Activated CD4-positive, alpha-beta T cell treated with anti-CD3 and anti-CD28 coated beads for 1 hour (primary cell): ENCODE data around the gene CFAP45.
A peak's percentile ranks its signal among the peaks of the same experiment; 100 is the strongest.

Experiments
- DNase-seq: peaks from one replicate; pipeline ENCODE4 v3.0.0-alpha.2; 2020

Gene CFAP45

DNA sequence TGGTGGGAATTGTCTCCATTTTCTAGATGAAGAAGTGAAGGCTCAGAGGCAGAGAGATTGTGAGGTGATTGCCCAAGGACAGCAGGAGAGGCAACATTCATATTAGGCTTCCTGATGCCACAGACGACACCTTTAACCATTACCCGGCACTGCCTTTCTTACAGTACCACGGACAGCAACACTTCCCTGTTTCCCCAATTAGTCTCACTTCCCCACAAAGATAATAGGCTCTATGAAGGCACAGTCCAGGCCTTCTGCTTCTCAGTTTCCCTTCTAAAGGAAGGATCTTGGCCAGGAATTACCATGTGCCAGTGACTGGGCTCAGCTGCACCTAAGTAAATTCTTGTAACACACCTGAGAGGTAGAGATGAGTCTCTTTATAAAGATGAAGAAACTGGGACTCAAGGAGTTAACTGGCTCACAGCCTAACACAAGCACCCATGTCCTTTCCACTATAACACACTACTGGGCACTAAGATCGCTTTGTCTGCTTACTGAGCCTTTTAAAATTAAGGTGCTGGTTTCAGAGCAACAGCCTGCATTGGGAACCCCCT, 35.8 kb upstream of the CFAP45 start:
- no peak for DNase-seq

DNA sequence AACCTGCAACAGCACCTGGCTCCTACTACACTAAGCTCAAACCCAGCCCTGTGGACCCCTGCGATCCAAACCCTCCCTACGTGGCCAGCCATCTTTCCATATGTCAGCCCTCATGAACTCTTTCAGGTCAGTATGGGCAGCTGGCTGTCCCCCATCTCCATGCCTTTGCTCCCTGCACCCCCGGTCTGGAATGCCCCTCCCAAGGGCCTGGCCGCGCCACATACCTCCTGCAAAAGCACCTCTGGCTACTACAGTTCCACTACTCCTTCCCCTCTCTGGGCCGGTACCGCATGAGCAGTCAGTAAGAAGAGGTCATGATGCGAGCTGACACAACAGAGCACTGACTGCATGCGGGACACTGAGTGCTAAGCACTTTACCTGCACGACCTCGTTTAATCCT, 35.3 kb upstream of the CFAP45 start:
- DNase-seq, result no peak

DNA sequence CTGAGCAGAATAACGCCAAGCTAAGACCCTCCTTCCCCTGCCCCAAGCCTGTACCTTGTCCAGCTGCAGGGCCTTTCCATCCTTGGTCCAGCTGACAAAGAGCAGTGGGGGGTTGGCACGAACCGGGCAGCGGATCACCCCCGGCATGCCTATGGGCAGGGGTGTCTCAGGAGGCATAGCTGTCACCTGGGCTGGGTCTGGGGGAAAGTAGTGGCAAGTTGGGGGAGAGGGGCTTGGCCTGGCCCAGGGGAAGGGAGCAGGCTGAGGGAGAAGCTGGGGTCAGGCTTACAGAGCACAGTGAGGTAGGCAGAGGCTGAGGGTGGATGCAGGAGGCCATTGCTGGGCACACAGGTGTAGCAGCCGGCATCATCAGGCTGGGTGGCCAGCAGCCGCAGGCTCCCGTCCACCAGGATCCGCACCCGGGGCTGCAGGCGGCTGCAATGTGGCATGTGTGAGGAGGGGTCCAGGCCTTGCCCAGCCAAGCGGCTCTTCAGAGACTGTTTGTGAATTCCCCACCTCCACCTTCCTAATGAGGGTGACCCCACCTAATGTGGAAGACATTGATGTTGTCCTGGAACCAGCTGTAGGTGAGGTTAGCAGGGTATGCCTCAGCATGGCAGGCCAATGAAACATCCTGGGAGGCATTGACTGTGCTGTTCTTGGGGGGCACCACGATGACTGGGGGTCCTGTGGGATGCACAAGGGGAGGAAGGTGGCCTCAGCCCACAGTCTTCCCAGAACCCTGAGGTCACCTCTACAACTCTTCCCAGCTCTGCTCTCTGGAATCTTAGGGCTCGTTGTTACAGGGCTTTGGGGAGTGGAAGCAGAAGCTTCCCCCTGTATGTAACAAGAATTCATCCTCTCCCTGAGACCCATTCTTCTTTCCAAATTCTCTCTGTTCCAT, 34.4 kb upstream of the CFAP45 start:
- no peak for DNase-seq

- DNase-seq, result no peak
Measured at GRCh38 chr1:159933347-159933746, 33.4 kb upstream of the CFAP45 start.

- DNase-seq, result no peak
Measured at GRCh38 chr1:159932296-159933285, 32.6 kb upstream of the CFAP45 start.

GRCh38 chr1:159931795-159932173, 31.8 kb upstream of the CFAP45 start:
- no peak for DNase-seq

GRCh38 chr1:159931101-159931794, 31.3 kb upstream of the CFAP45 start:
- no peak for DNase-seq

GRCh38 chr1:159930634-159931033, 30.7 kb upstream of the CFAP45 start:
- DNase-seq, result no peak

- no peak for DNase-seq
Measured at GRCh38 chr1:159930216-159930615, 30.3 kb upstream of the CFAP45 start.

DNA sequence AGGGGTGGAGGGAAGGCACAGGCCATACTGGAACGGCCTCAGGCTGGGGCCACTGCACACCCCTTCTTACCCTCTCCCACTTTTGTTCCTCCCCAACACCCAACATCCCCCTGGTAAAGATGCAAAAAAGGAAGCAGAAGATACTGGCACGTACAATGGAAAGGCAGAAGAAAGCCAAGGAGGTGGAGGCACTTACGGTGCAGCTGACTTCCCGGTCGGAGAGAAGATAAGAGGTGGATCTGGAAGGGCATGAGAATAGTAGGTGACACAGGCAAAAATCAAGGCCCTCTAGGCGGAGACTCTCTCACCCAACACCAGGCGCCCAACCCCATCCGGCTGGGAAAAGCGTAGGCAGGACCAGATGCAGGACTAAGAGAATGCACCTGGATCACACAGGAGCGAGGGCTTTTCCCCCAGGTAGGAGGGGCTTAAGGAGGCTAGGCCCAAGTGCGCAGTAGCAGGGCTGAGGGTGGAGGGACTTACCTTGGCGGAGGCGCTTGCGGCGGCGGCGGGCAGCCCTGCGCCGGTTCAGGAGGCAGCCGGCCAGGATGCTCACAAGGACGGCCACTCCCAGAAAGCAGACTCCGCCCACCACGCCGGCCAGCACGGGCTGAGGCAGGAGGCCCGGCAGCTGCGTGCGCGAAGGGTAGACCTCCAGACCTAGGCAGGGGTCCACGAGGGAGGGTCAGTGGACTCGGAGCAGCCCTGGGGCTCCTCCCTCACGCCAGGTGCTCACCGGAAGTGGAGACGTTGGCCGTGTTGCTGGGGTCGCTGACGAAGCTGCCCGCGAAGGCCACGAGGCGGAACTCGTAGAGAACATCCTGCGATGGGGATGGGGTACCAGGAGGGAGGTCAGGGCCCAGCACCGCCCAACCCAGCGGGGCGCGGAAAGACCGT, 29.4 kb upstream of the CFAP45 start:
- no peak for DNase-seq

- no peak for DNase-seq
Measured at GRCh38 chr1:159928491-159929050, 28.6 kb upstream of the CFAP45 start.

- DNase-seq, result no peak
Measured at GRCh38 chr1:159927849-159928431, 28.0 kb upstream of the CFAP45 start.

DNA sequence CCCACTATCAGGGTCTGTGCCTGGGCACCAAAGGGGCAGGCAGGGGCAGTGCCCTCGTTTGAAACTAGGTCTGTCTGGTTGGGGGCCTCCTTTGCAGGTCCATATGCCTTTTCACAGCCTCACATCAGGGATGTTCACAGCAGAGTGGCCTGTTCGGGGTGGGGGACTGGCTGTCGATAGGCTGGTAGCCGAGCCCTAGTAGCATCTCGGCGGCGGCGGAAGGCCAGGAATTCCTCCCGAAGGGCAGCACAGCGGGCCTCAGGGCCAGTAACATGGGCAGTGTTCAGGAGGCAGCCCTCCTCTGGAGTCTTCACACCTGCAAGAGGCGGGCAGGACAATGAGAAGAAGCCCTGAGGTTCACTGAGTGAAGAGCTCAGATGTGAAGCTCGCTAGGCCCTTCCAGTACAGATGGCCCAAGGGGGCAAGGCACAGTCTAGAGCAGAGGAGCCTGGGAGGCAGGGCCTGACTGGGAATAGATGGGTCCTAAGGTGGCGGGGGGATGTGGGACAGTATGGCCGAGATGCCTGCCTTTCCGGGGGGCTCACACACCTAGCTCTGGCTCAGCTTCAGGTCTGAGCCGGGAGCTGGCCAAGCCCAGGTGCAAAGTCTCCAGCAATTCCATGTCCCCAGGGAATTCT, 27.4 kb upstream of the CFAP45 start:
- DNase-seq, result no peak

- no peak for DNase-seq
Measured at GRCh38 chr1:159925719-159926078, 25.7 kb upstream of the CFAP45 start.

- DNase-seq, result peak; percentile 83
Measured at GRCh38 chr1:159924791-159925718, 25.1 kb upstream of the CFAP45 start, which contains the start of gene TAGLN2. Gene TAGLN2, minus strand, starts transcription at chr1:159925507. Its CDS starts 4,998 bp downstream, at chr1:159920509.

GRCh38 chr1:159924025-159924790, 24.2 kb upstream of the CFAP45 start:
- peak; percentile 32 for DNase-seq

- peak; percentile 79 for DNase-seq
Measured at GRCh38 chr1:159923203-159924024, 23.4 kb upstream of the CFAP45 start.
